GM12878 (cell line): ENCODE data around the gene PDLIM4. TPM values are rescaled to one million over a fixed set of nuclear protein-coding genes. Genes with fewer than 3 reads are reported as not detected.
A peak's percentile ranks its signal among the peaks of the same experiment; 100 is the strongest.

Experiments used
- ATAC-seq: fragments of 200-7000 bp; cut with Tn5 transposase; 3 replicates; pipeline ENCODE4 v1.9.1; 2020; ENCODE audit warnings: mild to moderate bottlenecking, moderate library complexity
- BruUV-seq: library from RNA; stranded (reverse); fragments of 400-500 nt; replicated peaks from 2 replicates; lab custom pipeline; 2021; lab: Mats Ljungman, UMichigan
- CTCF ChIA-PET: fragments of 300-600 bp; sonication (Branson Sonifier 250); formaldehyde crosslinking; extraction: SDS; loops from one replicate; lab custom pipeline; 2021; ENCODE audit warnings: inconsistent platforms; lab: Yijun Ruan, JAX
- POLR2A ChIA-PET: fragments of 350-600 bp; formaldehyde crosslinking; extraction: SDS; loops from one replicate; lab custom pipeline; 2021; ENCODE audit warnings: inconsistent platforms; lab: Charles Lee
- RAD21 ChIA-PET: fragments of 300-600 bp; sonication (Branson Sonifier 250); formaldehyde crosslinking; loops from one replicate; lab custom pipeline; 2023; ENCODE audit warnings: antibody characterized with exemption; ENCODE audit not compliant: unreplicated experiment; lab: Charles Lee
- SMC1A ChIA-PET: fragments of 300-600 bp; sonication (Branson Sonifier 250); formaldehyde crosslinking; loops from one replicate; lab custom pipeline; 2023; ENCODE audit not compliant: unreplicated experiment, uncharacterized antibody; lab: Charles Lee
- DNase-seq: peaks from one replicate; pipeline ENCODE4 v3.0.0-alpha.2; 2011; ENCODE audit warnings: low read depth, low spot score
- FAIRE-seq: peaks from 3 replicates; lab custom pipeline; 2011; peaks lifted over from hg19 to GRCh38; lab: Jason Lieb, UNC
- H2AFZ ChIP-seq: 2 replicates; pipeline ENCODE4 v1.6.0; 2011; ENCODE audit warnings: low read depth, low read length, control low read depth; ENCODE audit not compliant: control insufficient read depth
- H3K27ac ChIP-seq: 2 replicates; pipeline ENCODE4 v1.5.1; 2011; ENCODE audit warnings: control low read depth; ENCODE audit not compliant: control insufficient read depth, insufficient read depth
- H3K27me3 ChIP-seq, 2 experiments: replicated peaks in 1 of 2; 2 replicates each; pipeline versions ENCODE4 v1.6.0 to v1.6.1; 2011; ENCODE audit warnings: low read length in 1 of 2; ENCODE audit not compliant: control insufficient read depth in 2 of 2, insufficient read depth in 2 of 2
- H3K36me3 ChIP-seq, 2 experiments: 2 replicates each; pipeline ENCODE4 v1.5.1; 2011; ENCODE audit warnings: low read length in 1 of 2; ENCODE audit not compliant: control insufficient read depth in 2 of 2, insufficient read depth in 2 of 2
- H3K4me1 ChIP-seq: 2 replicates; pipeline ENCODE4 v1.6.1; 2011; ENCODE audit warnings: mild to moderate bottlenecking, low read length, moderate library complexity, mixed read lengths; ENCODE audit not compliant: control insufficient read depth, insufficient read depth
- H3K4me2 ChIP-seq: 2 replicates; pipeline ENCODE4 v1.6.0; 2011; ENCODE audit warnings: control low read depth; ENCODE audit not compliant: control insufficient read depth, insufficient read depth
- H3K4me3 ChIP-seq: fragments of 200-600 bp; sonication (generic); 2 replicates; pipeline ENCODE4 v1.5.1; 2016
- H3K79me2 ChIP-seq: 2 replicates; pipeline ENCODE4 v1.6.0; 2011; ENCODE audit warnings: low read length; ENCODE audit not compliant: control insufficient read depth, insufficient read depth
- H3K9ac ChIP-seq: 2 replicates; pipeline ENCODE4 v1.8.0; 2011; ENCODE audit warnings: low read length, control low read depth, mixed read lengths; ENCODE audit not compliant: control insufficient read depth, insufficient read depth
- H3K9me3 ChIP-seq: replicated peaks from 3 replicates; pipeline ENCODE4 v1.5.1; 2011; ENCODE audit warnings: mild to moderate bottlenecking, low read length; ENCODE audit not compliant: control insufficient read depth, insufficient read depth
- H4K20me1 ChIP-seq: 2 replicates; pipeline ENCODE4 v1.6.0; 2011; ENCODE audit not compliant: control insufficient read depth, insufficient read depth
- CHD1 ChIP-seq: IDR thresholded peaks from 2 replicates; pipeline ENCODE4 v1.6.1; 2012; ENCODE audit warnings: low read depth, low read length, improper control_type of control experiment
- TCF7 ChIP-seq: IDR thresholded peaks from 2 replicates; pipeline ENCODE4 v1.6.1; 2014; ENCODE audit warnings: antibody characterized with exemption, borderline replicate concordance
- WGBS: methylation state at CpG from one replicate; pipeline ENCODE4 v1.1.6; 2016; ENCODE audit warnings: low lambda C conversion rate; ENCODE audit not compliant: insufficient replicate concordance, insufficient coverage; ENCODE audit errors: missing lambda C conversion rate; 5-methylcytosine and 5-hydroxymethylcytosine counted together
- in situ Hi-C: fragments of 300-500 bp; cut with MboI; formaldehyde crosslinking; loops from 9 replicates; pipeline ENCODE4 v1.14.3; 2018; ENCODE audit warnings: mixed read lengths
- intact Hi-C: fragments of 100-400 bp; cut with micrococcal nuclease; formaldehyde crosslinking; loops from one replicate; pipeline ENCODE4 v1.14.2; 2022; ENCODE audit not compliant: unreplicated experiment
- polyA plus RNA-seq, 11 experiments: library from polyadenylated mRNA; depleted of rRNA in 4 of 11; unstranded in 6 of 11; stranded (reverse) in 5 of 11; fragments of >200 nt; fragmentation: Nextera tagmentation in 4 of 11; fragmentation: Illumina TruSeq in 1 of 11; extraction: Ambion mirVana in 4 of 11; extraction: Trizol in 1 of 11; gene quantifications; 1 replicate in 1 of 11; 2 replicates in 10 of 11; pipeline versions ENCODE4 v1.2.1 to v1.2.3, GENCODE V29; 2011 to 2016; ENCODE audit warnings: inconsistent platforms in 2 of 11, missing spikeins in 2 of 11, low read depth in 1 of 11
- total RNA-seq, 4 experiments: library from RNA; depleted of rRNA in 3 of 4; stranded (reverse); fragments of >200 nt in 3 of 4; fragmentation: Illumina TruSeq in 1 of 4; extraction: Trizol in 1 of 4; gene quantifications; 2 replicates each; pipeline versions ENCODE4 v1.2.1 to v1.2.3, GENCODE V29; 2013 to 2021

PDLIM4 gene
- total and polyA plus RNA-seq, 10 of the 15 experiments (the other 5 are each of a cell fraction or from before 2014, with no cell fraction given): 0.13 to 1.7 (median 0.39) TPM; not detected in 3

GRCh38 chr5:132271251-132272246 lies 14.1 kb downstream of the PDLIM4 start:
- intact Hi-C loops: loop anchor here (5.0 kb wide), 2 partner anchors 101 to 231 kb away; no protein-coding TSS in a partner anchor
- Histone ChIP-seq H3K9ac (no peak overlapping the region), H3K79me2 (no peaks in the 10 kb centered on the region), H3K27ac (no peak overlapping the region), H3K4me3 (no peak overlapping the region), H2AFZ (no peak overlapping the region), H3K9me3 (no peaks in the 10 kb centered on the region), H4K20me1 (no peaks in the 10 kb centered on the region), H3K36me3 (no peaks in the 10 kb centered on the region), H3K4me1 (peaks cover 34% of the 10 kb centered on the region), H3K4me2 (peak overlapping the region; percentile 43; the same call in 1 of the 2 replicates), H3K27me3 (no peaks in the 10 kb centered on the region)
- CTCF ChIA-PET: interaction anchor here (0.6 to 4.5 kb wide), 18 partner anchors 8 to 280 kb away, joined by 3 to 23 read pairs (median 4); partner anchors contain the start of genes SLC22A4 and SLC22A5
- SMC1A ChIA-PET: interaction anchor here (1.1 to 3.7 kb wide), 3 partner anchors 33 to 228 kb away, joined by 3 to 14 read pairs (median 3); no protein-coding TSS in a partner anchor
- POLR2A ChIA-PET: interaction anchor here (0.8 kb wide), 1 partner anchor 10 kb away, joined by 3 read pairs; no protein-coding TSS in a partner anchor
- TF ChIP-seq CHD1 (no peak), TCF7 (no peak)
- DNase-seq: no peak
- in situ Hi-C loops: no loop called here
- WGBS: 83% methylated on average over 66 of the region's 77 CpGs
- RAD21 ChIA-PET: interaction anchor here (1.0 to 1.9 kb wide), 5 partner anchors 10 to 229 kb away, joined by 3 to 7 read pairs (median 5); partner anchors contain the start of gene SLC22A5
- no peak for FAIRE-seq
- BruUV-seq: no TSS peak
- ATAC-seq: no peak
